Measurements from ENCODE around the gene SLC6A11. TPM values are rescaled to one million over a fixed set of nuclear protein-coding genes. Genes with fewer than 3 reads are reported as not detected.

Gene SLC6A11
- total RNA-seq, 1 experiment from 2014 or later: 1.5 TPM

DNA sequence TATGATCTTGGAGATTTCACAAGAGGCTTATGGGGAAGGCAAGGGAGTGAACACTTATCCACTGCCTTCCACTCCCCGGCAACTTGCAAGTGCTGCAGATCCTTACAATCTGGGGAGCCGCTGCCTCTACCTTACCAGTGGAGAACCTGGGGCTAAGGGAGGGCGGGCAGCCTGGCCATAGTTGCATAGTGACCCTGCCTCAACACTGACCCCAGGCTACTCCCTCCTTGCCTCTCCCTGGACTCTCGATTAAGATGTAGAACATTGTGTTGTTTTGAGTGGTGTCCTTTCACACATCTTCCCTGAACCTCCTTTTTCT lies 30.6 kb downstream of the SLC6A11 start:
- TF ChIP-seq, protein P1, sequence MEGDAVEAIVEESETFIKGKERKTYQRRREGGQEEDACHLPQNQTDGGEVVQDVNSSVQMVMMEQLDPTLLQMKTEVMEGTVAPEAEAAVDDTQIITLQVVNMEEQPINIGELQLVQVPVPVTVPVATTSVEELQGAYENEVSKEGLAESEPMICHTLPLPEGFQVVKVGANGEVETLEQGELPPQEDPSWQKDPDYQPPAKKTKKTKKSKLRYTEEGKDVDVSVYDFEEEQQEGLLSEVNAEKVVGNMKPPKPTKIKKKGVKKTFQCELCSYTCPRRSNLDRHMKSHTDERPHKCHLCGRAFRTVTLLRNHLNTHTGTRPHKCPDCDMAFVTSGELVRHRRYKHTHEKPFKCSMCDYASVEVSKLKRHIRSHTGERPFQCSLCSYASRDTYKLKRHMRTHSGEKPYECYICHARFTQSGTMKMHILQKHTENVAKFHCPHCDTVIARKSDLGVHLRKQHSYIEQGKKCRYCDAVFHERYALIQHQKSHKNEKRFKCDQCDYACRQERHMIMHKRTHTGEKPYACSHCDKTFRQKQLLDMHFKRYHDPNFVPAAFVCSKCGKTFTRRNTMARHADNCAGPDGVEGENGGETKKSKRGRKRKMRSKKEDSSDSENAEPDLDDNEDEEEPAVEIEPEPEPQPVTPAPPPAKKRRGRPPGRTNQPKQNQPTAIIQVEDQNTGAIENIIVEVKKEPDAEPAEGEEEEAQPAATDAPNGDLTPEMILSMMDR (conservative IDR thresholded peaks at IDR 0.05): no peak
- no peak overlapping the region for H3K27ac Mint-ChIP-seq

More for the DNA sequence above, 30.6 kb downstream of the SLC6A11 start:
- Mint-ChIP-seq H3K9me3 (no peaks in the 10 kb centered on the region), H3K36me3 (ENCODE audit: insufficient read depth in 1 of 3, low read depth in 3 of 3) (no peaks in the 10 kb centered on the region), H3K4me3 (no peak overlapping the region), H3K4me1 (peaks cover 0 to 2% of the 10 kb centered on the region in 2 experiments; a peak in 1 of 4 replicates), H3K27me3 (ENCODE audit: low read depth) (peaks cover 63% of the 10 kb centered on the region)
- Histone ChIP-seq H3K79me2 (ENCODE audit: insufficient read depth, low read length) (no peaks in the 10 kb centered on the region), H2BK12ac (ENCODE audit: insufficient read length, low read depth, low read length) (no peak overlapping the region), H3K9me3 (ENCODE audit: control insufficient read depth, low read depth, low read length) (no peaks in the 10 kb centered on the region), H2BK120ac (ENCODE audit: low read depth, low read length, poor library complexity, severe bottlenecking) (no peak overlapping the region), H4K20me1 (ENCODE audit: control insufficient read depth, insufficient read depth, insufficient read length) (no peaks in the 10 kb centered on the region), H3K23me2 (ENCODE audit: insufficient read length, low read depth, low read length, poor library complexity, severe bottlenecking) (no peaks in the 10 kb centered on the region), H3K23ac (ENCODE audit: insufficient read length, low read depth, low read length) (no peak overlapping the region), H3K4me1 (ENCODE audit: insufficient read depth, low read length) (no peaks in the 10 kb centered on the region), H2BK15ac (ENCODE audit: low read depth, low read length) (no peak overlapping the region), H3K56ac (ENCODE audit: insufficient read length, low read depth, low read length) (no peak overlapping the region), H3K27me3 (ENCODE audit: insufficient read depth, low read length) (no peaks in the 10 kb centered on the region), H2BK20ac (ENCODE audit: low read depth, low read length, poor library complexity, severe bottlenecking) (no peak overlapping the region), H3K4ac (ENCODE audit: low read depth, low read length) (no peak overlapping the region), H2BK5ac (ENCODE audit: insufficient read length, low read length) (no peak overlapping the region), H3K9ac (ENCODE audit: extremely low read depth, insufficient read length, low read length) (no peak overlapping the region), H2AFZ (ENCODE audit: low read length) (no peak overlapping the region), H4K8ac (replicated peaks; ENCODE audit: insufficient read length, low read depth, low read length) (no peak overlapping the region), H3K4me2 (ENCODE audit: insufficient read depth, insufficient read length, low read length) (no peak overlapping the region), H3K79me1 (ENCODE audit: insufficient read depth, low read depth, low read length, poor library complexity, severe bottlenecking) (no peaks in the 10 kb centered on the region), H2AK5ac (ENCODE audit: insufficient read length, low read length) (no peak overlapping the region), H3K27ac (ENCODE audit: insufficient read length, low read depth, low read length) (no peak overlapping the region), H3K18ac (ENCODE audit: insufficient read length, low read depth, low read length) (no peak overlapping the region), H3T11ph (ENCODE audit: low read length) (no peak overlapping the region), H4K5ac (ENCODE audit: insufficient read length, low read depth, low read length) (no peak overlapping the region), H4K91ac (ENCODE audit: insufficient read length, low read depth, low read length) (no peak overlapping the region), H3K14ac (ENCODE audit: insufficient read depth, low read length) (no peak overlapping the region)
- DNase-seq: no peak
- no CpG with 5 or more reads among the region's 4 CpGs for WGBS (ENCODE audit: extremely low coverage, insufficient read length, low lambda C conversion rate)
